Right renal pelvis (tissue), 4 donors: ENCODE results near the gene ATP2B1. TPM values are rescaled to one million over a fixed set of nuclear protein-coding genes. Genes with fewer than 3 reads are reported as not detected.

ENCODE experiments used
- DNase-seq, 4 donors: peaks; one replicate each; pipeline ENCODE4 v3.0.0-alpha.2; 2013; ENCODE audit warnings: low read depth in 4 of 4, low spot score in 3 of 4, missing footprints in 1 of 4
- polyA plus RNA-seq, 4 donors: library from polyadenylated mRNA; unstranded; fragments of 120-200 nt; gene quantifications; one replicate each; pipeline ENCODE4 v1.2.1, GENCODE V29; 2013; ENCODE audit not compliant: insufficient read length in 4 of 4

Gene ATP2B1
- polyA plus RNA-seq, 4 donors, result 84.8 to 117 (median 105) TPM

- DNase-seq, result peak in 2 of 4 donors; percentile 54 to 67
These were observed 163.9 kb downstream of the ATP2B1 start for GRCh38 chr12:89544681-89545184.

DNA sequence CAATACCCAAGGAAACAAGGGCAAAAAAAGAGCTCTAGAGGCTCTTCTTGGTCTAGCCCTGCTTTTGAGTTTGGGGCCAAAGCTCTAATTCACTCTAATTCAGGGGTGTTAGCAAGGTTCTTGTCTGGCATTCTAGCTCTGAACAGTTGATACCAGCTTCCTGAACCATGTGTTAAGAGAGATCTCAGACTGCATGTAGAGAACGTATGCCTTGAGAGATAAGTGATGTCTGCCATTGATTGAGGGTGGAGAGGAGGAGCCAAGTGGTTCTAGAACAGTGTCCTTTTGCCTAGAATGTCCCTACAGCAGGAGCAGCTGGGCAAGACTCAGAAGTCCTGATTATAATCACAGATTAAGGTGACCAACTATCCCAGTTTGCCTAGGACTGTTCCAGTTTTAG, 164.6 kb downstream of the ATP2B1 start:
- DNase-seq, result no peak

DNA sequence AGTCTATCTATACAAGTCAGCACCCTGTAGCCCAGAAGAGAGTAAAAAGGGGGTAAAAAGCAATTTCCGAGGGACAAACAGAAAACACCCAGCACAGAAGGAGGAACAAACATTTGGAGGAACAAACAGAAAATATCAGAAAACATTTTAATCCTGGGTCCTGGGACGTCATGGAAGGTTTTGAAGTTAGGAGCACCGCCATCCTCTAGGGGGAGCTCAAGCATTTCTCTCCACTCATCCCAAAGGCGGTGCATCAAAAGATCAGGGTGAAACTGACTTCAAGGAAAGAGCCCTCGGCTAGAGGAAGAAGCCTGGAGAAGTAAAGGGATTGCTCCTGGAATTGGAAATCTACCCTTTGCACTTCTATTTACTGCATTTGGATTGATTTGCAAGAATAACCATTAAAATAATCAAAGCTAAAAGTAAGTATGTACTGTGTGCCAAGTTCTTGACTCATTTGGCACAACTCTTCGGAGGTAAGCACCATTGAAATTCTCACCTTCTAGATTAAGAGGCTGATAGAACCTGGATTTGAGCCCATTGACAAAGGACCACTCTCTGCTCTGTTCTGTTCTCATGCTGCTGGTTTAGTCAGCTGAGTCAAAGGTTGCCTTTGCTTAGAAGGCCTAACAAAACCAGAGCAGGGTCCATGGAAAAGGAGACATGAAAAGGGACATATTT, 165.6 kb downstream of the ATP2B1 start:
- DNase-seq, result peak; percentile 68 to 80 (median 79)

DNA sequence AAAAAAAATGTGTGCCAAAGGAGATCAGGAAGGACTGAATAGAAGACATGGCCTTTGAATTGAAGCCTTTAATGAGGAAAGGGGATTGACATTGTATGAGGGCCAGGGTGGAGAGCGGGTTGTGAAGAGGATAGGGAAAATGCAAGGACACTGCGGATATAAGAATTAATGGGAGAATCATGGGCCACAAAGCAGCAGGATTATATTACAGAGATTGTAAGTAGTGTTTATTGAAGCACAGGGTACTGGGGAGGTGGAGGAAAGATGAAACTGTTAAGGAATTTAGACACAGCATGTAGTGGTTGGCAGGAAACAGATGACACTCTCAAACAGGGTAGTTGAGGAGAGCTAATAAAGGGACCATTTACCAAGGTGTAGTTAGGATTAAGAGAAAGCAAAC, 166.4 kb downstream of the ATP2B1 start:
- no peak for DNase-seq

- DNase-seq, result no peak
These were observed 168.1 kb downstream of the ATP2B1 start for GRCh38 chr12:89540586-89540985.

GRCh38 chr12:89539426-89540223, 169.0 kb downstream of the ATP2B1 start:
- DNase-seq, result no peak

GRCh38 chr12:89538897-89539296, 169.7 kb downstream of the ATP2B1 start:
- no peak for DNase-seq

Other genes with a start within 250 kb of the ATP2B1 start
- gene GALNT4, start 184.0 kb downstream of the ATP2B1 start, polyA plus RNA-seq, result 10 to 100 TPM in 3 of 4 donors, 1 to 10 TPM in 1; 8.8 to 12.8 (median 11.0) TPM
- 10 to 100 TPM; 19.7 to 24.0 (median 22.3) TPM for gene POC1B, start 182.8 kb downstream of the ATP2B1 start, polyA plus RNA-seq